NCI-H2029 treated with DMSO at 0.1 percent for 48 hours (cell line): ENCODE measurements around the gene ZFC3H1.

Source experiments
- DNase-seq: peaks from one replicate; lab custom pipeline; 2025; lab: John Stamatoyannopoulos, UW

Gene ZFC3H1

DNA sequence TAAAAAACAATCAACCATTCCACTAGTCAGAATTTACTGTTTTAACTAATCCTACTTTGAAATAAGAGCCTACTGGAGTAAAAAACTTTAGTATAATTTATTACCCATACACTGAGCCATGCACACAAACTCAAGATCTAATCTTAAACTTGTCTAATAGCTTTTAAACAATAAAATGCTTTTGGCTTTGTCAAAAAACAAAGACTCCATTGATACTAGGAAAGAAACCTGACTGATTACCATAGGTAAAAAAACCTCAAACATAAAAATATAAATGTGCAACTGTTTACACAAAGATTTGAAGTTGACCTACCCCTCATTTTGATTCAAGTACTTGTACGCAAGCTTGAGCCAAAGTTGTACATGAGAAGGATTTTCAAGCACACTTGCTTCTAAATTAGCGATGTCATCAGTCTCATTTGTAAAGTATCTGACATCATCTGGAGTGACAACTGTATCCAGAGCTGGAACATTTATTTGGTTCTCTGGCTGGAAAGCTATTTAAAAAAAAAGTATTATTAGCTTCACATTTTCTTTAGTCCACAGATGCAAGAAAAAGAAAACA, 36.1 kb downstream of the ZFC3H1 start:
- DNase-seq = no peak

GRCh38 chr12:71626768-71627167, 36.9 kb downstream of the ZFC3H1 start:
- DNase-seq = no peak

GRCh38 chr12:71626098-71626497, 37.5 kb downstream of the ZFC3H1 start:
- DNase-seq = no peak

GRCh38 chr12:71625476-71625875, 38.2 kb downstream of the ZFC3H1 start:
- DNase-seq = no peak

- no peak for DNase-seq
These were observed 41.7 kb downstream of the ZFC3H1 start for GRCh38 chr12:71621938-71622337.

GRCh38 chr12:71610031-71610795, 53.4 kb downstream of the ZFC3H1 start:
- DNase-seq = no peak

GRCh38 chr12:71607494-71608330, 55.9 kb downstream of the ZFC3H1 start:
- no peak for DNase-seq

DNA sequence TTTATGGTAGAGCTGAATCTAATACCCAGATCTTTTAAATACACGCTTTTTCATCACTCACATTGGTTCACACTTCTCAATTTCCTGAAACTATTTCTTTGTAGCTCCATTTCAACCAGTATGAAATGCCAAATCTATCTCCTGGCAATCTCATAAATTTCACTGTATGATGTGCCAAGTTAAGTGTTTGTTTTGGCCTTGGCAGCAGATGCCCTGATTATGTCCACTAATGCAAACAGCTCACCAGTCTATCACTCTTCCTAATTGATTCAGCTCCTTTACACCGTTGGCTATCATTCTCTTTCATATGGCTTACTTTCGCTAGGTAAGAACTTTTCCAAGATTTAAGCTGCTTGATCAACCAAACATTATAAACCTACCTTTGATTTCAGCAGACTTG, 58.6 kb downstream of the ZFC3H1 start:
- peak; percentile 37 for DNase-seq

- DNase-seq = no peak
These were observed 60.7 kb downstream of the ZFC3H1 start for GRCh38 chr12:71602761-71603577.

- DNase-seq = no peak
These were observed 62.1 kb downstream of the ZFC3H1 start for GRCh38 chr12:71601546-71601945.

- DNase-seq = no peak
These were observed 64.4 kb downstream of the ZFC3H1 start for GRCh38 chr12:71599210-71599609.

DNA sequence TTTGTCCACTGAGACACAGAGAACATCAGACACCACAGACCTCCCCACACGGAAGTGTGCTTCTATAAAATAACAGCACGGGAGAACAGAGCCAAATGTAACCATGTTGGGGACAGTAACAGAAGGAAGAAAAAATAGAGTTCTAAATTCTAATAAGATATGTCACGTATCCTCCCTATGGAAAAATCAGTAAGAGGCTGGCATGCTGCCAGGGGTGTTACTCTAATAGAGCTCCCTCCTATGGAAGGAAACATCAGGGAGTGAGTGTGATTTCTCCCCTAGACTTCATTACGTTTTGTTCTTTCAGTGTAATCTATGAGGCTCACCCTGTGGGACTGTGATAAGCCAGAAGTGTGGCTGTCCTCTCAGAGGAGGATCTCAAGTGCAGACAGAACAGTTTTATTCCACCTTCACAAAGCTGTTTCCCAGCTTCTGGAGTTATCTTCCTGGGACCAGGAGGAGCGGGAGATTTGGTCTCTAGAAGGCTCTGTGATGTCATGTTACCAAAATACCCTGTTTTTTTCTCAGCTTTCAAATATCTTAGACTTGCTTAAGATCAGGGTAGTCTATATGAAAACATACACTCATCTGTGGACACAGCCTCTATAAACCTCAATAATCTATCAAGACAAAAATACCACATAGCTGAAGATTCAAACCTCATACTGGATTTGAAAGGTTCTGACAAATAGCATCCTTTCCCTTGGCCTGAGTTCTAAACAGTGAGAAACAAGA, 69.3 kb downstream of the ZFC3H1 start:
- DNase-seq = peak; percentile 23

DNA sequence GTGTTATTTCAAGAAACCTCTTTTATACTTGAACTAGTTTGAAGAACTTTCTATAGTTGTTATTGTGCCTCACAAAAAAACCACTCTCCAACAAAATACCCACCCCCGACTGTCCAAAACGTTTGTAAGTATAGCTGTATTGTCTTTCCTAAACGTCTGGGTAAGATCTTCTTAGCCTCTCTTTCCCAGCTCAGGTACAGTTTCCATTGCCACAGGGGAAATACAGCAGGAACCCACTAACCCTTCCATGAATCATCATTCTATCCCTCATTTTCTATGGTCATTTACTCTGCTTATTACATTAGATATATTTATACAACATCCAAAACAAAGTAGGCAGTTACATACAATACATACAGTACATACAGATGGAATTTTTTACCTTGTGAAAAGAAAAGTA, 70.8 kb downstream of the ZFC3H1 start:
- DNase-seq = no peak

- no peak for DNase-seq
These were observed 72.0 kb downstream of the ZFC3H1 start for GRCh38 chr12:71591601-71592000.

- DNase-seq = no peak
These were observed 74.2 kb downstream of the ZFC3H1 start for GRCh38 chr12:71589478-71589881.

DNA sequence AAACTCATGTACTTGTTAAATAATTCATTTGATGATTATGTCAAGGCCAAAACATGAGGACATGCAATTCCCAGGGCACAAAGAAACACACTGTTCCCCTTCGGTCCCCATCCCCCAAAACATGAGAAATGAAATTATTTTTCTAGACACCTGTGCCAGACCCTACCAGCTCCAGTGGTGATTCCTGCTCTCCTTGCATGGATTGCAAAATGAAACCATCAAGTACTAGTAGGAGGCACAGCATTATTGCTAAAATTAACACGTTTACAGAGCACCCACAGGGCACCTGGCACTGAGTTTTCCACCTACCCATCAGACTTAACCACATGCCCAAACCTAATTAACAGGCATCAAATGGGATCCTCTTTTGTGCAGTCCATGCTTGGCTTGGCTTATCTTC, 76.6 kb downstream of the ZFC3H1 start:
- DNase-seq = no peak

GRCh38 chr12:71585218-71585617, 78.4 kb downstream of the ZFC3H1 start:
- DNase-seq = no peak

- no peak for DNase-seq
These were observed 79.3 kb downstream of the ZFC3H1 start for GRCh38 chr12:71584356-71584755.

GRCh38 chr12:71582925-71583324, 80.7 kb downstream of the ZFC3H1 start:
- DNase-seq = no peak

- no peak for DNase-seq
These were observed 82.4 kb downstream of the ZFC3H1 start for GRCh38 chr12:71581206-71581605.

DNA sequence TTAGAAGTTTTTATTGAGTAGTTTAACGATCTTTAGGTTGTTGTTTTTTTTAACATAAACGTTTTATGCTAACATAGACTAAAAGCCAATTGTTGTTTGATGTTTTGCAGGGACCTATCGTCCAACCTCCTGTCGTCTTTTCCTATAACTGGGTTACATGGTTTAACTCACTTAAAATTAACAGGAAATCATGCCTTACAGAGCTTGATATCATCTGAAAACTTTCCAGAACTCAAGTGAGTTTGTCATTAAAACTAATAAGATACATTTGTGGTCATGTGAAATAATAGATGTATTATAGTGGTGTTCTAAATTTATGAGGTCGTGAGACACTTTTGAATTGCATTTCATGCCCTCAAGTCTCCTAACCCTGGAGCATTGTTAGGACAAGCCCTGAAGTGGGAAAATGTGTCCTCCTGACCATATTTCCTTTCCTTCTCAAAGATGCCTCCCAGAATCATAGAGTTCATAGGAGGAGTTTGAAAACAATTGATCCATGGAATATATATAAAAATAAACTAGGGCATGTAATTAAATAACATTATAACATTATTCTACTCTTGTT, 84.9 kb downstream of the ZFC3H1 start:
- no peak for DNase-seq
